WERI-Rb-1 (cell line): ENCODE results near the gene MYO18B.

Experiments
- DNase-seq: peaks from one replicate; pipeline ENCODE4 v3.0.0-alpha.2; 2020
- H3K27ac ChIP-seq: fragments of 250-450 bp; sonication (Bioruptor Pico); 2 replicates; pipeline ENCODE4 v1.5.1; 2020; ENCODE audit warnings: mild to moderate bottlenecking, moderate library complexity
- H3K27me3 ChIP-seq: fragments of 250-450 bp; sonication (Bioruptor Pico); 2 replicates; pipeline ENCODE4 v1.5.1; 2021; ENCODE audit warnings: mild to moderate bottlenecking, low read depth, moderate library complexity; ENCODE audit not compliant: insufficient read depth, severe bottlenecking
- H3K36me3 ChIP-seq: fragments of 250-450 bp; sonication (Bioruptor Pico); 2 replicates; pipeline ENCODE4 v1.5.1; 2020; ENCODE audit warnings: mild to moderate bottlenecking, moderate library complexity
- H3K4me3 ChIP-seq: 2 replicates; pipeline ENCODE4 v1.5.1; 2011; ENCODE audit warnings: low read depth, mild to moderate bottlenecking, control low read depth, low read length
- H3K9me3 ChIP-seq: fragments of 250-450 bp; sonication (Bioruptor Pico); 2 replicates; pipeline ENCODE4 v1.5.1; 2021; ENCODE audit warnings: mild to moderate bottlenecking, moderate library complexity; ENCODE audit not compliant: severe bottlenecking
- CTCF ChIP-seq: IDR thresholded peaks from 2 replicates; pipeline ENCODE4 v1.5.1; 2011; ENCODE audit warnings: low read depth, mild to moderate bottlenecking, control low read depth, inconsistent platforms, low read length

The MYO18B gene

GRCh38 chr22:25930083-25930482, 188.1 kb downstream of the MYO18B start:
- Histone ChIP-seq H3K27ac (no peak overlapping the region), H3K27me3 (no peaks in the 10 kb centered on the region), H3K9me3 (peaks cover 16% of the 10 kb centered on the region), H3K4me3 (no peak overlapping the region), H3K36me3 (no peaks in the 10 kb centered on the region)
- TF ChIP-seq CTCF, result no peak
- DNase-seq, result no peak

- Histone ChIP-seq H3K36me3 (no peaks in the 10 kb centered on the region), H3K4me3 (no peak overlapping the region), H3K27ac (no peak overlapping the region), H3K27me3 (no peaks in the 10 kb centered on the region), H3K9me3 (peaks cover 16% of the 10 kb centered on the region)
- peak; percentile 25 for DNase-seq
- no peak for TF ChIP-seq CTCF
Observed at GRCh38 chr22:25930788-25931310, 188.9 kb downstream of the MYO18B start.

- DNase-seq, result peak; percentile 58
- H3K36me3 ChIP-seq, result no peaks in the 10 kb centered on the region
- no peaks in the 10 kb centered on the region for H3K27me3 ChIP-seq
- no peak overlapping the region for H3K4me3 ChIP-seq
- no peak overlapping the region for H3K27ac ChIP-seq
- TF ChIP-seq CTCF, result no peak
- H3K9me3 ChIP-seq, result peaks cover 10% of the 10 kb centered on the region
Observed at GRCh38 chr22:25933158-25933788, 191.3 kb downstream of the MYO18B start.

GRCh38 chr22:25935266-25936058, 193.5 kb downstream of the MYO18B start:
- H3K4me3 ChIP-seq, result no peak overlapping the region
- no peaks in the 10 kb centered on the region for H3K36me3 ChIP-seq
- H3K9me3 ChIP-seq, result peaks cover 13% of the 10 kb centered on the region
- no peak for DNase-seq
- TF ChIP-seq CTCF, result no peak
- no peak overlapping the region for H3K27ac ChIP-seq
- H3K27me3 ChIP-seq, result no peaks in the 10 kb centered on the region

GRCh38 chr22:25938151-25938550, 196.2 kb downstream of the MYO18B start:
- no peaks in the 10 kb centered on the region for H3K36me3 ChIP-seq
- no peak overlapping the region for H3K27ac ChIP-seq
- TF ChIP-seq CTCF, result no peak
- H3K4me3 ChIP-seq, result no peak overlapping the region
- peaks cover 13% of the 10 kb centered on the region for H3K9me3 ChIP-seq
- no peaks in the 10 kb centered on the region for H3K27me3 ChIP-seq
- no peak for DNase-seq
